ENCODE results near the gene HIVEP3.

- TF ChIP-seq CTCF (IDR thresholded peaks at IDR 0.05; ENCODE audit: low read length) (no peak), EZH2 (IDR thresholded peaks at IDR 0.05; ENCODE audit: borderline replicate concordance, low read length) (no peak)
Measured at GRCh38 chr1:41827991-41828570, 90.6 kb downstream of the HIVEP3 start.

Measured in OCI-LY1 (cell line).